A673 (cell line): ENCODE data around the gene PDGFRB.

ENCODE experiments used
- CTCF ChIP-seq: fragments of 300-800, 200-600 bp; sonication (generic); conservative IDR thresholded peaks from 2 replicates; pipeline ENCODE4 v1.5.1; 2017; ENCODE audit warnings: low read depth, mild to moderate bottlenecking, antibody characterized with exemption, low read length, moderate library complexity, mixed read lengths
- EZH2 ChIP-seq: fragments of 200-600 bp; sonication (generic); IDR thresholded peaks from 2 replicates; pipeline ENCODE4 v1.6.1; 2017; ENCODE audit warnings: borderline replicate concordance, low read depth, mild to moderate bottlenecking, mixed read lengths, antibody characterized with exemption, low read length; ENCODE audit not compliant: poor library complexity, severe bottlenecking

GRCh38 chr5:150186137-150186536 lies 30.5 kb upstream of the PDGFRB start:
- TF ChIP-seq EZH2 (no peak), CTCF (no peak)
